SK-N-SH (cell line): Measurements from ENCODE around the gene GXYLT2. TPM values are rescaled to one million over a fixed set of nuclear protein-coding genes. Genes with fewer than 3 reads are reported as not detected.

Experiments
- CTCF ChIA-PET: fragments of 300-600, 350-600 bp; formaldehyde crosslinking; extraction: SDS; loops from one replicate; lab custom pipeline; 2021; lab: Yijun Ruan, JAX
- POLR2A ChIA-PET: fragments of 350-600 bp; sonication (Branson Sonifier 250); formaldehyde crosslinking; extraction: SDS; loops from one replicate; lab custom pipeline; 2020; ENCODE audit warnings: antibody characterized with exemption, inconsistent platforms; lab: Yijun Ruan, JAX
- DNase-seq: peaks from one replicate; pipeline ENCODE4 v3.0.0; 2012
- H2AFZ ChIP-seq: fragments of 200-600 bp; sonication (generic); 2 replicates; pipeline ENCODE4 v1.8.1; 2016; ENCODE audit warnings: antibody characterized with exemption, mild to moderate bottlenecking, low read depth
- H3F3A ChIP-seq: fragments of 200-600 bp; sonication (generic); replicated peaks from 2 replicates; pipeline ENCODE3; 2016; ENCODE audit warnings: antibody characterized with exemption, mild to moderate bottlenecking; ENCODE audit not compliant: insufficient read depth
- H3K27ac ChIP-seq, 2 experiments: fragments of 200-500 bp in 1 of 2; fragments of 200-600 bp in 1 of 2; sonication (Bioruptor generic) in 1 of 2; sonication (generic), shearing (Covaris generic) in 1 of 2; 2 replicates each; pipeline versions ENCODE4 v1.5.1 to v1.6.1; 2014 to 2016; ENCODE audit warnings: low read depth in 2 of 2, inconsistent platforms in 1 of 2, low read length in 1 of 2, mild to moderate bottlenecking in 1 of 2, mixed read lengths in 1 of 2
- H3K27me3 ChIP-seq: fragments of 200-600 bp; sonication (generic), shearing (Covaris generic); 2 replicates; pipeline ENCODE4 v1.6.1; 2016; ENCODE audit warnings: mixed run types; ENCODE audit not compliant: insufficient read depth
- H3K36me3 ChIP-seq, 2 experiments: fragments of 200-500 bp in 1 of 2; fragments of 200-600 bp in 1 of 2; sonication (Bioruptor generic) in 1 of 2; sonication (generic) in 1 of 2; replicated peaks in 1 of 2; 2 replicates each; pipeline versions ENCODE3 to v1.5.1; 2014 to 2016; ENCODE audit warnings: low read length in 1 of 2, mild to moderate bottlenecking in 1 of 2; ENCODE audit not compliant: insufficient read depth in 2 of 2, control insufficient read depth in 1 of 2
- H3K4me1 ChIP-seq, 2 experiments: fragments of 200-500 bp in 1 of 2; fragments of 200-600 bp in 1 of 2; sonication (Bioruptor generic) in 1 of 2; sonication (generic), shearing (Covaris generic) in 1 of 2; 2 replicates each; pipeline versions ENCODE4 v1.5.1 to v1.6.1; 2014 to 2016; ENCODE audit warnings: low read depth in 1 of 2, low read length in 1 of 2, mixed run types in 1 of 2; ENCODE audit not compliant: insufficient read depth in 2 of 2, control insufficient read depth in 1 of 2
- H3K4me2 ChIP-seq: fragments of 200-600 bp; sonication (generic), shearing (Covaris generic); 2 replicates; pipeline ENCODE4 v1.6.1; 2017; ENCODE audit warnings: mixed run types
- H3K4me3 ChIP-seq, 2 experiments: fragments of 200-500 bp in 1 of 2; fragments of 200-600 bp in 1 of 2; sonication (Bioruptor generic) in 1 of 2; sonication (generic), shearing (Covaris generic) in 1 of 2; 2 replicates each; pipeline versions ENCODE4 v1.5.1 to v1.8.1; 2014 to 2016; ENCODE audit warnings: low read depth in 2 of 2, inconsistent platforms in 1 of 2, low read length in 1 of 2, mild to moderate bottlenecking in 1 of 2, mixed read lengths in 1 of 2, moderate library complexity in 1 of 2
- H3K79me2 ChIP-seq: fragments of 200-600 bp; sonication (generic); 2 replicates; pipeline ENCODE4 v1.8.1; 2017; ENCODE audit warnings: mild to moderate bottlenecking; ENCODE audit not compliant: insufficient read depth
- H3K9ac ChIP-seq: fragments of 200-600 bp; sonication (generic); 2 replicates; pipeline ENCODE4 v1.6.1; 2017; ENCODE audit warnings: mixed run types
- H3K9me2 ChIP-seq: fragments of 200-600 bp; sonication (generic); 2 replicates; pipeline ENCODE4 v1.6.1; 2017; ENCODE audit warnings: mixed run types
- H3K9me3 ChIP-seq: fragments of 200-600 bp; sonication (generic); 2 replicates; pipeline ENCODE4 v1.6.1; 2017; ENCODE audit warnings: mixed run types, mild to moderate bottlenecking, moderate library complexity
- H4K20me1 ChIP-seq: fragments of 200-600 bp; sonication (generic); 2 replicates; pipeline ENCODE4 v1.6.1; 2017; ENCODE audit warnings: mild to moderate bottlenecking, mixed run types; ENCODE audit not compliant: insufficient read depth
- FOSL2 ChIP-seq: IDR thresholded peaks from 2 replicates; pipeline ENCODE4 v1.4.0; 2012; ENCODE audit warnings: low read depth, mild to moderate bottlenecking, moderate library complexity, borderline replicate concordance
- FOXJ3 ChIP-seq: sonication (generic); formaldehyde crosslinking; IDR thresholded peaks from 2 replicates; pipeline ENCODE4 v1.5.1; 2020; ENCODE audit warnings: mild to moderate bottlenecking, missing genetic modification reagents
- MXI1 ChIP-seq: IDR thresholded peaks from 2 replicates; pipeline ENCODE4 v1.6.1; 2012; ENCODE audit warnings: mild to moderate bottlenecking, low read depth, low read length, improper control_type of control experiment
- NRF1 ChIP-seq: IDR thresholded peaks from 2 replicates; pipeline ENCODE4 v1.6.1; 2012; ENCODE audit warnings: low read depth, mild to moderate bottlenecking, low read length
- POLR2AphosphoS5 ChIP-seq: IDR thresholded peaks from 2 replicates; pipeline ENCODE4 v1.6.1; 2012; ENCODE audit warnings: low read depth, low read length
- RXRA ChIP-seq: IDR thresholded peaks from 2 replicates; pipeline ENCODE4 v1.4.0; 2012; ENCODE audit warnings: low read depth, mild to moderate bottlenecking, borderline replicate concordance
- SMC3 ChIP-seq: IDR thresholded peaks from 2 replicates; pipeline ENCODE4 v1.6.1; 2012; ENCODE audit warnings: low read depth, low read length, improper control_type of control experiment
- TEAD4 ChIP-seq: IDR thresholded peaks from 2 replicates; pipeline ENCODE4 v1.4.0; 2012; ENCODE audit warnings: mild to moderate bottlenecking, borderline replicate concordance; ENCODE audit not compliant: insufficient read depth
- WGBS: methylation state at CpG from one replicate; pipeline ENCODE4 v1.1.6; 2017; ENCODE audit warnings: low lambda C conversion rate; 5-methylcytosine and 5-hydroxymethylcytosine counted together
- polyA plus RNA-seq, 3 experiments: library from polyadenylated mRNA; depleted of rRNA; stranded (reverse); fragments of >200 nt; gene quantifications; 2 replicates each; pipeline ENCODE4 v1.2.3, GENCODE V29; 2012
- TF ChIP-seq, protein P1 (sequence below): IDR thresholded peaks from 2 replicates; pipeline ENCODE4 v1.4.0; 2012; ENCODE audit warnings: low read depth
- TF ChIP-seq, protein P2 (sequence below): fragments of 200-600 bp; sonication (generic); IDR thresholded peaks from 2 replicates; pipeline ENCODE4 v1.6.1; 2017; ENCODE audit warnings: antibody characterized with exemption, mild to moderate bottlenecking, moderate library complexity
- TF ChIP-seq, protein P3 (sequence below): fragments of 150-350 bp; IDR thresholded peaks from 2 replicates; pipeline ENCODE4 v1.6.1; 2016; ENCODE audit warnings: mild to moderate bottlenecking, low read depth, low read length
- TF ChIP-seq, protein P4 (sequence below): IDR thresholded peaks from 2 replicates; pipeline ENCODE4; 2012
- TF ChIP-seq, protein P5 (sequence below): IDR thresholded peaks from 2 replicates; pipeline ENCODE4 v1.4.0; 2012; ENCODE audit warnings: low read depth, borderline replicate concordance
- TF ChIP-seq, protein P6 (sequence below): IDR thresholded peaks from 2 replicates; pipeline ENCODE4 v1.6.1; 2012; ENCODE audit warnings: mild to moderate bottlenecking, low read depth, low read length, moderate library complexity

Gene GXYLT2
- polyA plus RNA-seq, 1 of the 3 experiments (the other 2 are of a cell fraction) = 9.1 TPM

DNA sequence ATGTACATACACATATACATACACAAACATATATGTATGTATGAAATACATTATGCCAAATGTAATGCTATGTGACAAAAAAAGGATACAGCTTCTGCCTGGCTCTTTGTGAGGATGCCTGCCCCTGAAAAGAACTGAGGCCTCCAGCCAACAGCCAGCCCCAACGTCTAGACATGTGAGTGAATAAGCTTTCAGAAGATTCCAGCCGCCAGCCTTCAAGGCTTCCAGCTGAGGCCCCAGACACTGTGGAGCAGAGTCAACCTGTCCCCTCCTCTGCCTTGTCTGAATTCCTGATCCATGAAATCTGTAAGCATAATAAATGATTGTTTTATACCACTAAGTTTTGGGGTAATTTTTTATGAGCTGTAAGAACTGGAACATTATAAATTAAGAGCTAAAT is 24.7 kb downstream of the GXYLT2 start:
- Histone ChIP-seq H3K27me3 (no peaks in the 10 kb centered on the region), H3K36me3 (peaks cover 5 to 6% of the 10 kb centered on the region in 2 experiments), H3K4me2 (no peak overlapping the region), H3K9me3 (no peaks in the 10 kb centered on the region), H3K27ac (no peak overlapping the region), H3K9me2 (no peaks in the 10 kb centered on the region), H2AFZ (no peak overlapping the region), H3K9ac (no peak overlapping the region), H4K20me1 (peaks cover 10% of the 10 kb centered on the region), H3K4me3 (no peak overlapping the region), H3K79me2 (no peaks in the 10 kb centered on the region), H3F3A (peaks cover 14% of the 10 kb centered on the region), H3K4me1 (peaks cover 6 to 9% of the 10 kb centered on the region in 2 experiments)
- CTCF ChIA-PET = interaction anchor here (1.1 to 2.1 kb wide), 2 partner anchors 25 to 173 kb away, joined by 3 to 6 read pairs; partner anchors contain the start of gene GXYLT2
- WGBS = 79% methylated on average over 2 of the region's 2 CpGs
- POLR2A ChIA-PET = no interaction called here
- no peak for DNase-seq
- TF ChIP-seq NRF1 (no peak), SMC3 (no peak), RXRA (no peak), MXI1 (no peak), FOXJ3 (CRISPR knock-in tag) (no peak), TEAD4 (no peak), FOSL2 (no peak), POLR2AphosphoS5 (no peak)
- TF ChIP-seq, protein P1, sequence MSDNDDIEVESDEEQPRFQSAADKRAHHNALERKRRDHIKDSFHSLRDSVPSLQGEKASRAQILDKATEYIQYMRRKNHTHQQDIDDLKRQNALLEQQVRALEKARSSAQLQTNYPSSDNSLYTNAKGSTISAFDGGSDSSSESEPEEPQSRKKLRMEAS = no peak
- TF ChIP-seq, protein P2, sequence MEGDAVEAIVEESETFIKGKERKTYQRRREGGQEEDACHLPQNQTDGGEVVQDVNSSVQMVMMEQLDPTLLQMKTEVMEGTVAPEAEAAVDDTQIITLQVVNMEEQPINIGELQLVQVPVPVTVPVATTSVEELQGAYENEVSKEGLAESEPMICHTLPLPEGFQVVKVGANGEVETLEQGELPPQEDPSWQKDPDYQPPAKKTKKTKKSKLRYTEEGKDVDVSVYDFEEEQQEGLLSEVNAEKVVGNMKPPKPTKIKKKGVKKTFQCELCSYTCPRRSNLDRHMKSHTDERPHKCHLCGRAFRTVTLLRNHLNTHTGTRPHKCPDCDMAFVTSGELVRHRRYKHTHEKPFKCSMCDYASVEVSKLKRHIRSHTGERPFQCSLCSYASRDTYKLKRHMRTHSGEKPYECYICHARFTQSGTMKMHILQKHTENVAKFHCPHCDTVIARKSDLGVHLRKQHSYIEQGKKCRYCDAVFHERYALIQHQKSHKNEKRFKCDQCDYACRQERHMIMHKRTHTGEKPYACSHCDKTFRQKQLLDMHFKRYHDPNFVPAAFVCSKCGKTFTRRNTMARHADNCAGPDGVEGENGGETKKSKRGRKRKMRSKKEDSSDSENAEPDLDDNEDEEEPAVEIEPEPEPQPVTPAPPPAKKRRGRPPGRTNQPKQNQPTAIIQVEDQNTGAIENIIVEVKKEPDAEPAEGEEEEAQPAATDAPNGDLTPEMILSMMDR = no peak
- TF ChIP-seq, protein P3, sequence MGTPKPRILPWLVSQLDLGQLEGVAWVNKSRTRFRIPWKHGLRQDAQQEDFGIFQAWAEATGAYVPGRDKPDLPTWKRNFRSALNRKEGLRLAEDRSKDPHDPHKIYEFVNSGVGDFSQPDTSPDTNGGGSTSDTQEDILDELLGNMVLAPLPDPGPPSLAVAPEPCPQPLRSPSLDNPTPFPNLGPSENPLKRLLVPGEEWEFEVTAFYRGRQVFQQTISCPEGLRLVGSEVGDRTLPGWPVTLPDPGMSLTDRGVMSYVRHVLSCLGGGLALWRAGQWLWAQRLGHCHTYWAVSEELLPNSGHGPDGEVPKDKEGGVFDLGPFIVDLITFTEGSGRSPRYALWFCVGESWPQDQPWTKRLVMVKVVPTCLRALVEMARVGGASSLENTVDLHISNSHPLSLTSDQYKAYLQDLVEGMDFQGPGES = no peak
- TF ChIP-seq, protein P4, sequence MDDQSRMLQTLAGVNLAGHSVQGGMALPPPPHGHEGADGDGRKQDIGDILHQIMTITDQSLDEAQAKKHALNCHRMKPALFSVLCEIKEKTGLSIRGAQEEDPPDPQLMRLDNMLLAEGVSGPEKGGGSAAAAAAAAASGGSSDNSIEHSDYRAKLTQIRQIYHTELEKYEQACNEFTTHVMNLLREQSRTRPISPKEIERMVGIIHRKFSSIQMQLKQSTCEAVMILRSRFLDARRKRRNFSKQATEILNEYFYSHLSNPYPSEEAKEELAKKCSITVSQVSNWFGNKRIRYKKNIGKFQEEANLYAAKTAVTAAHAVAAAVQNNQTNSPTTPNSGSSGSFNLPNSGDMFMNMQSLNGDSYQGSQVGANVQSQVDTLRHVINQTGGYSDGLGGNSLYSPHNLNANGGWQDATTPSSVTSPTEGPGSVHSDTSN = no peak
- TF ChIP-seq, protein P5, sequence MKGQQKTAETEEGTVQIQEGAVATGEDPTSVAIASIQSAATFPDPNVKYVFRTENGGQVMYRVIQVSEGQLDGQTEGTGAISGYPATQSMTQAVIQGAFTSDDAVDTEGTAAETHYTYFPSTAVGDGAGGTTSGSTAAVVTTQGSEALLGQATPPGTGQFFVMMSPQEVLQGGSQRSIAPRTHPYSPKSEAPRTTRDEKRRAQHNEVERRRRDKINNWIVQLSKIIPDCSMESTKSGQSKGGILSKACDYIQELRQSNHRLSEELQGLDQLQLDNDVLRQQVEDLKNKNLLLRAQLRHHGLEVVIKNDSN = no peak
- TF ChIP-seq, protein P6, sequence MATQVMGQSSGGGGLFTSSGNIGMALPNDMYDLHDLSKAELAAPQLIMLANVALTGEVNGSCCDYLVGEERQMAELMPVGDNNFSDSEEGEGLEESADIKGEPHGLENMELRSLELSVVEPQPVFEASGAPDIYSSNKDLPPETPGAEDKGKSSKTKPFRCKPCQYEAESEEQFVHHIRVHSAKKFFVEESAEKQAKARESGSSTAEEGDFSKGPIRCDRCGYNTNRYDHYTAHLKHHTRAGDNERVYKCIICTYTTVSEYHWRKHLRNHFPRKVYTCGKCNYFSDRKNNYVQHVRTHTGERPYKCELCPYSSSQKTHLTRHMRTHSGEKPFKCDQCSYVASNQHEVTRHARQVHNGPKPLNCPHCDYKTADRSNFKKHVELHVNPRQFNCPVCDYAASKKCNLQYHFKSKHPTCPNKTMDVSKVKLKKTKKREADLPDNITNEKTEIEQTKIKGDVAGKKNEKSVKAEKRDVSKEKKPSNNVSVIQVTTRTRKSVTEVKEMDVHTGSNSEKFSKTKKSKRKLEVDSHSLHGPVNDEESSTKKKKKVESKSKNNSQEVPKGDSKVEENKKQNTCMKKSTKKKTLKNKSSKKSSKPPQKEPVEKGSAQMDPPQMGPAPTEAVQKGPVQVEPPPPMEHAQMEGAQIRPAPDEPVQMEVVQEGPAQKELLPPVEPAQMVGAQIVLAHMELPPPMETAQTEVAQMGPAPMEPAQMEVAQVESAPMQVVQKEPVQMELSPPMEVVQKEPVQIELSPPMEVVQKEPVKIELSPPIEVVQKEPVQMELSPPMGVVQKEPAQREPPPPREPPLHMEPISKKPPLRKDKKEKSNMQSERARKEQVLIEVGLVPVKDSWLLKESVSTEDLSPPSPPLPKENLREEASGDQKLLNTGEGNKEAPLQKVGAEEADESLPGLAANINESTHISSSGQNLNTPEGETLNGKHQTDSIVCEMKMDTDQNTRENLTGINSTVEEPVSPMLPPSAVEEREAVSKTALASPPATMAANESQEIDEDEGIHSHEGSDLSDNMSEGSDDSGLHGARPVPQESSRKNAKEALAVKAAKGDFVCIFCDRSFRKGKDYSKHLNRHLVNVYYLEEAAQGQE = no peak
